NT2/D1 (cell line): ENCODE data around the gene HELZ2.

Source experiments
- SUZ12 ChIP-seq: IDR thresholded peaks from 2 replicates; pipeline ENCODE4 v1.6.1; 2011; ENCODE audit not compliant: insufficient read length, insufficient read depth; ENCODE audit errors: extremely low read depth
- YY1 ChIP-seq: IDR thresholded peaks from 2 replicates; pipeline ENCODE4 v1.6.1; 2011; ENCODE audit not compliant: insufficient read length, insufficient read depth
- ZNF274 ChIP-seq: IDR thresholded peaks from 2 replicates; pipeline ENCODE4 v1.6.1; 2011; ENCODE audit warnings: mild to moderate bottlenecking, low read depth, low read length

DNA sequence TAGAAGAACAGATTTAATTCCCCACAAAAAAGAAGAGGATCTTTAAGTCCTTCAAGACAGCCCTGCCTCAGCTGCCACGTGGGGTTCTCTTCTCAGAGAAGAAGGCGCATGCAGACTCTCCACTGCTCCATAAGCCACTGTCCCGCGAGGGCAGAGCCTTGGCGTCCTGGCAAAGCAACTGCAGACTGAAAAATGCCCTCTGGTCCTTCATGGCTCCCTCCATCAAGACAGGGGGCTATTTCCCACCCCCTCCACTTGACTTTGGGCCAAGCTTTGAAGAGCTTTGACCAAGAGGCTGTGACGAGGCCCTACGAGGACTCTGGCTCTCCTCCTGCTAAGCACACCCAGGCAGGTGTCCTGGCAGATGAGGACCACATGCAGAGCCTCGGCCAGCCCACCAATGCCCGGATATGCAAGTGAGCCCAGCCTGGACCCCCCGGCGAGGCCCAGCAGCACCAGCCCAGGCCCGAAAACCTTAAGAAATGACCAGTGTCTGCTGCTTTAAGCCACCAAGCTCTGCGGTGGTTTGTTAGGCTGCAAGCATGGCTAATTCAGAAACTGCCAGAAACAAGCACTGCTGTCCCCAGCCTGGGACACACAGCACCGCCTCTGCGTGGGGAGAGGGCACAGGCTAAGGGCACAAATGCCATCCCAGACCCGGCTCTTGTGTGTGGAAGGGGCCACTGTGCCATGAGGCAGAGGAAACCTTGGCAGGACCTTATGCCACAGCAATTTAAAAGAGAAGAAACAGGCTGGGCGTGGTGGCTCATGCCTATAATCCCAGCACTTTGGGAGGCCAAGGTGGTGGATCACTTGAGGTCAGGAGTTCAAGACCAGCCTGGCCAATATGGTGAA, 36.8 kb upstream of the HELZ2 start:
- TF ChIP-seq YY1 (no peak), ZNF274 (no peak), SUZ12 (no peak)
